AG09319 (cell line): ENCODE data around the gene PTPRT.

Experiments
- DNase-seq: peaks from one replicate; pipeline ENCODE4 v3.0.0-alpha.2; 2010; ENCODE audit warnings: low read depth; ENCODE audit errors: extremely low read depth
- CTCF ChIP-seq: IDR thresholded peaks from 2 replicates; pipeline ENCODE4 v1.5.1; 2011; ENCODE audit warnings: low read depth, mild to moderate bottlenecking, inconsistent platforms, low read length, moderate library complexity

Gene PTPRT

GRCh38 chr20:42754706-42755105, 435.0 kb downstream of the PTPRT start:
- no peak for TF ChIP-seq CTCF
- DNase-seq = no peak

DNA sequence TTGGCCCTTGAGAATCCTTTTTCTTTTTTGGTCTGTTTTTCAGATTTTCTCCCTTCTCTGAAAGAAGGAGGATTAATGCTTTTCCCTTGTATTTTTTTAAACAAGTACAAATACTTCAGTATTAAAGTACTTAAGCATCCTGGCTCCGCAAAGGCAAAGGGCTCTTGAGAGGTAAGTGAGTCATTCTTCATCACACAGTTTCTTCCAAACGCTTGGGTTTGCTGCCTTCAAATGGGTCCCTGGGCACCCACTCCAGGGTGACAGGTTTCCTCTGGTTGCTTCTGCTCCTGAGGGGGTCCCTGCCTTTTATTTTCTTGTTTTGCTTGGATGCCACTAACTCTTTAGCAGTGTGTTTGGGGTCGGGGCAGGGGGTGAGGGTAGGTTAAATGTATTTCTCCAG, 437.1 kb downstream of the PTPRT start:
- no peak for DNase-seq
- TF ChIP-seq CTCF = no peak

DNA sequence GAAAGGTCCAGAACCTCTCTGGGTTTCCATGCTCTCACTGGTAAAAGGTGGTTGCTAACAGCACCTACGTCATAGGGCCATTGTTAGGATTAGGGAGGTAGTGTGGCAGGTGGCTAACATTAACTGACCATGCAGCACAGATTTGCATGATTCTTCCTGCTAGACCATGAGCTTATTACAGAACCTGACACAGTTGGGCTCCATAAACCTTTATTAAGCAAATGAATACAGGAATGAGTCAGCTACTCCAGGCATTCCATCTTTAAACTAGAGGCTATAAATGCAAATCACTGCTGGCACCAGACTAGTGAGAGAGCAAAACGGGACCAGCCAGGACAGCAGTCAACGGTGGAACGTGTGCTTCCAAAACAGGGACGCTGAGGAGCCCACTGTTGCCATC, 440.1 kb downstream of the PTPRT start:
- no peak for TF ChIP-seq CTCF
- no peak for DNase-seq

DNA sequence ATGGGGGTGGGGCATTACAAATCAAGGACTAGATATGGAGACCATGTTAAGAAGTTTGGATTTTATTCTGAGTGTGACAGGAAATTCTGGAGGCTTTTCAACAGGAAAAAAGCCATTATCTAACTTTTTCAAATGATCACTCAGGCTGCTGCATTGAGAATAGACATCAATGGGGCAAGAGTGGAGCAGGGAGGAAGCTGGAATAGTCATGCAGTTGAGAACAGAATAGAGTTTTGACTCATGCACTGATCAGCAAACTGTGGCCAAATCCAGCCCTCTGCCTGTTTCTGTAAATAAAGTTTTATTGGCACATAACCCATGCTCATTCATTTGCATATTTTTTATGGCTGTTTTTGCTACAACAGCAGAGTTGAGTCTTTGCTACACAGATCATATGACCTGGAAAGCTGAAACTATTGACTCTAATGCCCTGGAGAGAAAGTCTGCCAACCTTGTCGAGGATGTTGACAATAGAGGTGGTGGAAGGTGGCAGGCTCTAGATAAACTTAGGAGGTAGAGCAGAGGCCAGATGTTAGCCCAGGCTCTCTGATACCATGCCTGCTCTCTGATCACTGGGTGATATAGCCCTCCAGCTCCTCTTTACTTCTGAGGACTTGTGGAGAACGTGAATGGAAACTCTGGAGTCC, 441.8 kb downstream of the PTPRT start:
- TF ChIP-seq CTCF = no peak
- DNase-seq = no peak

- no peak for DNase-seq
Observed at GRCh38 chr20:42744756-42745465, 444.8 kb downstream of the PTPRT start.

DNA sequence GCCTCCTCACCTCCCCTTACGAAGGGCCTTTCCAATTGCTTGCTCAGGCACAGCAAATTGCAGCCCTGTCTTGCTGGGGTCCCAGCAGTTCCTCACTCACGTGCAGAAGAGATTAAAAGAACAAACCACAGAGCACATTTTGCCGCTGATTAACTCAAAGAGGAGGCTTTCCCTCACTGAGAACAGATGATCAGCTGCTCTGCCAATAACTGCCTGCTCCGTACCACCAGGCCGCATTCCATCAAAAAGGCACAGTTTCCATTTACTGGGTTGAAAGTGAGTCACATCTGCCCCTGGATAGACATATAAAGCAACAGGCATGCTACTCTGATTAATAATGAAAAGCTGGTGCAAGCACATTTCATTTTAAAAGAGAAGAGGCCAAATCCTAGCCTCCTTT, 446.8 kb downstream of the PTPRT start:
- no peak for DNase-seq
- no peak for TF ChIP-seq CTCF

More at GRCh38 chr20:42744756-42745465, 444.8 kb downstream of the PTPRT start:
- no peak for TF ChIP-seq CTCF

GRCh38 chr20:42741906-42742305, 447.8 kb downstream of the PTPRT start:
- DNase-seq = no peak
- TF ChIP-seq CTCF = no peak
